ENCODE results near the gene NTSR1. TPM values are rescaled to one million over a fixed set of nuclear protein-coding genes. Genes with fewer than 3 reads are reported as not detected.

The NTSR1 gene
- total RNA-seq, 1 donor from 2014 or later, result 0.26 TPM

- H3K9me3 Mint-ChIP-seq, result peaks cover 6% of the 10 kb centered on the region
- H3K4me1 Mint-ChIP-seq, result peaks cover 22% of the 10 kb centered on the region
- H3K27ac Mint-ChIP-seq, result no peak overlapping the region
- peaks cover 9% of the 10 kb centered on the region for H3K27me3 Mint-ChIP-seq (ENCODE audit: insufficient read depth, low read depth)
- no peak overlapping the region for H3K27ac ChIP-seq
- peaks cover 5% of the 10 kb centered on the region for H4K20me1 ChIP-seq (ENCODE audit: low read depth)
- H3F3A ChIP-seq (ENCODE audit: low read depth), result peaks cover 4% of the 10 kb centered on the region
- H3K4me2 ChIP-seq, result no peak overlapping the region
- TF ChIP-seq EZH2phosphoT487 (IDR thresholded peaks at IDR 0.05) (no peak), EZH2 (IDR thresholded peaks at IDR 0.05) (no peak)
- TF ChIP-seq, protein P1, sequence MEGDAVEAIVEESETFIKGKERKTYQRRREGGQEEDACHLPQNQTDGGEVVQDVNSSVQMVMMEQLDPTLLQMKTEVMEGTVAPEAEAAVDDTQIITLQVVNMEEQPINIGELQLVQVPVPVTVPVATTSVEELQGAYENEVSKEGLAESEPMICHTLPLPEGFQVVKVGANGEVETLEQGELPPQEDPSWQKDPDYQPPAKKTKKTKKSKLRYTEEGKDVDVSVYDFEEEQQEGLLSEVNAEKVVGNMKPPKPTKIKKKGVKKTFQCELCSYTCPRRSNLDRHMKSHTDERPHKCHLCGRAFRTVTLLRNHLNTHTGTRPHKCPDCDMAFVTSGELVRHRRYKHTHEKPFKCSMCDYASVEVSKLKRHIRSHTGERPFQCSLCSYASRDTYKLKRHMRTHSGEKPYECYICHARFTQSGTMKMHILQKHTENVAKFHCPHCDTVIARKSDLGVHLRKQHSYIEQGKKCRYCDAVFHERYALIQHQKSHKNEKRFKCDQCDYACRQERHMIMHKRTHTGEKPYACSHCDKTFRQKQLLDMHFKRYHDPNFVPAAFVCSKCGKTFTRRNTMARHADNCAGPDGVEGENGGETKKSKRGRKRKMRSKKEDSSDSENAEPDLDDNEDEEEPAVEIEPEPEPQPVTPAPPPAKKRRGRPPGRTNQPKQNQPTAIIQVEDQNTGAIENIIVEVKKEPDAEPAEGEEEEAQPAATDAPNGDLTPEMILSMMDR (IDR thresholded peaks at IDR 0.05), result no peak
- DNase-seq (ENCODE audit: low spot score), result no peak
- H3K9me3 ChIP-seq (ENCODE audit: low read depth), result no peaks in the 10 kb centered on the region
- peaks cover 13% of the 10 kb centered on the region for H3K4me1 ChIP-seq
- H3K4me3 ChIP-seq, result no peak overlapping the region
- H3K79me2 ChIP-seq (ENCODE audit: low read depth), result no peaks in the 10 kb centered on the region
- no peak overlapping the region for H3K9ac ChIP-seq
- H3K36me3 Mint-ChIP-seq, result no peaks in the 10 kb centered on the region
- no peaks in the 10 kb centered on the region for H3K36me3 ChIP-seq
- no peaks in the 10 kb centered on the region for H3K27me3 ChIP-seq
- no peak overlapping the region for H2AFZ ChIP-seq (replicated peaks)
- H3K4me3 Mint-ChIP-seq, result no peak overlapping the region
Measured at GRCh38 chr20:62743777-62744317, 35.2 kb downstream of the NTSR1 start.

DNA sequence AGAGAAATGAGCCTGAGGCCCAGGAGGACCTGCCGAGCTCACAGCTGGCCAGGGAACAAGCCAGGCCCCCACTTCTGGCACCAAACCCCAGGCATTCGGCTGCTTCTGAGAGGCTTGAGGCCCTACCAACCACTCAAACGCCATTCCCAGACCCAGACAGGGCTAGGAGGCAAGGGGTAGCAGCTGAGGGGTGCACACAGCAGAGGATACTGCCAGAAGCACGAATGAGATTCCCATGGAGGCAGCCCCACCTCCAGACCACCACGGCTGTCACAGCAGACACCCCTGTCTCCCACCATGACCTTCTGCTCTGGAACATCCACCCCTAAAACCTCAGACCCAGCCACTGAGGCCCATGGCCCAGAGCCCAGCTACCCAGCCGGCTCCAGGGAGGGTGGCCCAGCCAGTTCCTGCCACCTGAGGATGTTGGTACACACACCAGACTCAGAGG lies 36.1 kb downstream of the NTSR1 start:
- Histone ChIP-seq H3K36me3 (no peaks in the 10 kb centered on the region), H2AFZ (replicated peaks) (no peak overlapping the region), H3K27me3 (peaks cover 3% of the 10 kb centered on the region), H3F3A (ENCODE audit: low read depth) (peaks cover 4% of the 10 kb centered on the region), H3K9ac (no peak overlapping the region), H3K4me1 (peaks cover 13% of the 10 kb centered on the region), H3K79me2 (ENCODE audit: low read depth) (no peaks in the 10 kb centered on the region), H4K20me1 (ENCODE audit: low read depth) (peaks cover 5% of the 10 kb centered on the region), H3K4me2 (no peak overlapping the region), H3K4me3 (no peak overlapping the region), H3K9me3 (ENCODE audit: low read depth) (no peaks in the 10 kb centered on the region), H3K27ac (no peak overlapping the region)
- no peak overlapping the region for H3K27ac Mint-ChIP-seq
- DNase-seq (ENCODE audit: low spot score), result no peak
- H3K9me3 Mint-ChIP-seq, result peaks cover 6% of the 10 kb centered on the region
- peaks cover 9% of the 10 kb centered on the region for H3K27me3 Mint-ChIP-seq (ENCODE audit: insufficient read depth, low read depth)
- H3K4me3 Mint-ChIP-seq, result no peak overlapping the region
- H3K4me1 Mint-ChIP-seq, result peaks cover 16% of the 10 kb centered on the region
- TF ChIP-seq EZH2phosphoT487 (IDR thresholded peaks at IDR 0.05), result no peak
- TF ChIP-seq EZH2 (IDR thresholded peaks at IDR 0.05), result no peak
- no peaks in the 10 kb centered on the region for H3K36me3 Mint-ChIP-seq

GRCh38 chr20:62745279-62745951 lies 36.8 kb downstream of the NTSR1 start:
- Histone ChIP-seq H3K4me2 (no peak overlapping the region), H3K9me3 (ENCODE audit: low read depth) (no peaks in the 10 kb centered on the region), H3K27ac (no peak overlapping the region), H3K27me3 (peaks cover 3% of the 10 kb centered on the region), H3K4me3 (no peak overlapping the region), H4K20me1 (ENCODE audit: low read depth) (peaks cover 5% of the 10 kb centered on the region), H3K9ac (no peak overlapping the region), H3K4me1 (peaks cover 13% of the 10 kb centered on the region), H3F3A (ENCODE audit: low read depth) (peaks cover 4% of the 10 kb centered on the region), H3K79me2 (ENCODE audit: low read depth) (no peaks in the 10 kb centered on the region), H3K36me3 (no peaks in the 10 kb centered on the region), H2AFZ (replicated peaks) (no peak overlapping the region)
- Mint-ChIP-seq H3K27me3 (ENCODE audit: insufficient read depth, low read depth) (peaks cover 9% of the 10 kb centered on the region), H3K4me1 (peaks cover 10% of the 10 kb centered on the region), H3K4me3 (no peak overlapping the region), H3K27ac (no peak overlapping the region), H3K36me3 (no peaks in the 10 kb centered on the region), H3K9me3 (peaks cover 6% of the 10 kb centered on the region)
- no peak for DNase-seq (ENCODE audit: low spot score)
- TF ChIP-seq, protein P1 (IDR thresholded peaks at IDR 0.05), result no peak
- TF ChIP-seq EZH2 (IDR thresholded peaks at IDR 0.05), result no peak
- no peak for TF ChIP-seq EZH2phosphoT487 (IDR thresholded peaks at IDR 0.05)

DNA sequence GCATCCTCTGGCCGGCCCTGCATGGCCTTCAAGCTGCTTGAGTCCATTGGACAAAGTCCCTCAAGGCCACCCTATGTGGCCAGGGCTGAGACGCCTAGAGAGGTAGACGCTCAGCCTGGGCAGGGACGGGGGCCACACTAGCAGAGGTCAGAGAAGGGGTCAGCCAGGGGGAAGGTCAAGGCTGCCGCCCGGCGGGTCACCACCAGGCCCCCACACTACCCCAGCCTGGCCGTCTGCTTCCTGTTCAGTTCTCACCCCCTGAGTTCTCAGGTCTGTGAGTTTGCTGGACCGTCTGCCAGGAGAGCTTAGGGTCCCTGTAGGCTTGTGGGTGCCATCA lies 37.3 kb downstream of the NTSR1 start:
- Histone ChIP-seq H4K20me1 (ENCODE audit: low read depth) (peaks cover 4% of the 10 kb centered on the region), H3K36me3 (no peaks in the 10 kb centered on the region), H3K27me3 (peaks cover 3% of the 10 kb centered on the region), H3K4me3 (no peak overlapping the region), H3F3A (ENCODE audit: low read depth) (peaks cover 4% of the 10 kb centered on the region), H3K4me2 (no peak overlapping the region), H3K9ac (no peak overlapping the region), H3K9me3 (ENCODE audit: low read depth) (no peaks in the 10 kb centered on the region), H3K79me2 (ENCODE audit: low read depth) (no peaks in the 10 kb centered on the region), H3K27ac (no peak overlapping the region), H3K4me1 (peaks cover 13% of the 10 kb centered on the region), H2AFZ (replicated peaks) (no peak overlapping the region)
- TF ChIP-seq, protein P1 (IDR thresholded peaks at IDR 0.05), result no peak
- TF ChIP-seq EZH2 (IDR thresholded peaks at IDR 0.05) (no peak), EZH2phosphoT487 (IDR thresholded peaks at IDR 0.05) (no peak)
- H3K27me3 Mint-ChIP-seq (ENCODE audit: insufficient read depth, low read depth), result peaks cover 9% of the 10 kb centered on the region
- H3K36me3 Mint-ChIP-seq, result no peaks in the 10 kb centered on the region
- no peak overlapping the region for H3K4me3 Mint-ChIP-seq
- no peak for DNase-seq (ENCODE audit: low spot score)
- peaks cover 6% of the 10 kb centered on the region for H3K9me3 Mint-ChIP-seq
- H3K27ac Mint-ChIP-seq, result no peak overlapping the region
- peaks cover 9% of the 10 kb centered on the region for H3K4me1 Mint-ChIP-seq

Data from neural progenitor cell (in vitro differentiated cells).